GM12873 (cell line): ENCODE data around the gene SLC25A24.

Experiments used
- CTCF ChIP-seq: IDR thresholded peaks from 2 replicates; pipeline ENCODE4 v1.5.1; 2012; ENCODE audit warnings: low read depth, mild to moderate bottlenecking, moderate library complexity, low read length, control low read depth; ENCODE audit not compliant: insufficient read depth; ENCODE audit errors: missing control alignments

Gene SLC25A24

GRCh38 chr1:108119500-108119899, 80.6 kb downstream of the SLC25A24 start:
- TF ChIP-seq CTCF, result no peak

- TF ChIP-seq CTCF, result no peak
Measured at GRCh38 chr1:108117945-108118902, 81.9 kb downstream of the SLC25A24 start.

GRCh38 chr1:108117237-108117636, 82.9 kb downstream of the SLC25A24 start:
- TF ChIP-seq CTCF, result no peak

GRCh38 chr1:108114033-108114599, 86.0 kb downstream of the SLC25A24 start:
- no peak for TF ChIP-seq CTCF

- TF ChIP-seq CTCF, result no peak
Measured at GRCh38 chr1:108113496-108113895, 86.6 kb downstream of the SLC25A24 start.

- TF ChIP-seq CTCF, result no peak
Measured at GRCh38 chr1:108109295-108109973, 90.7 kb downstream of the SLC25A24 start.

- TF ChIP-seq CTCF, result no peak
Measured at GRCh38 chr1:108108119-108108518, 92.0 kb downstream of the SLC25A24 start.
